GM18867 (cell line): ENCODE data around the gene SMG9.
"Not testable (repeated sequence)": the region's sequence is repeated elsewhere in the genome, so short reads cannot be mapped to it uniquely, and the experiment has no call there.

ENCODE experiments used
- ATAC-seq: cut with Tn5 transposase; IDR thresholded peaks from one replicate; pipeline ENCODE4 v1.9.1; 2021; ENCODE audit warnings: mild to moderate bottlenecking, moderate library complexity; ENCODE audit not compliant: unreplicated experiment

SMG9 gene

GRCh38 chr19:43780706-43781525 lies 26.2 kb upstream of the SMG9 start, which contains the start of gene KCNN4:
TSS of gene KCNN4 (minus strand) at chr19:43780973. CDS start at chr19:43780861, 112 bp downstream.
- ATAC-seq, result peak; percentile 40

- ATAC-seq, result no peak
Observed at GRCh38 chr19:43779820-43780219, 25.1 kb upstream of the SMG9 start.

GRCh38 chr19:43779147-43779819 lies 24.5 kb upstream of the SMG9 start:
- ATAC-seq, result no peak

GRCh38 chr19:43778651-43779050 lies 23.9 kb upstream of the SMG9 start:
- ATAC-seq, result no peak

GRCh38 chr19:43777163-43777695 lies 22.5 kb upstream of the SMG9 start:
- no peak for ATAC-seq

- no peak for ATAC-seq
Observed at GRCh38 chr19:43776286-43776685, 21.5 kb upstream of the SMG9 start.

- no peak for ATAC-seq
Observed at GRCh38 chr19:43775299-43775890, 20.6 kb upstream of the SMG9 start.

GRCh38 chr19:43774940-43775258 lies 20.1 kb upstream of the SMG9 start:
- not testable (repeated sequence) for ATAC-seq

GRCh38 chr19:43774103-43774939 lies 19.6 kb upstream of the SMG9 start:
- no peak for ATAC-seq

GRCh38 chr19:43773725-43774102 lies 19.0 kb upstream of the SMG9 start:
- ATAC-seq, result no peak

- ATAC-seq, result no peak
Observed at GRCh38 chr19:43769256-43769655, 14.5 kb upstream of the SMG9 start.

GRCh38 chr19:43768273-43769050 lies 13.7 kb upstream of the SMG9 start:
- ATAC-seq, result no peak

- ATAC-seq, result no peak
Observed at GRCh38 chr19:43767818-43768217, 13.1 kb upstream of the SMG9 start.

GRCh38 chr19:43767316-43767715 lies 12.6 kb upstream of the SMG9 start:
- ATAC-seq, result no peak

- no peak for ATAC-seq
Observed at GRCh38 chr19:43766755-43767043, 11.9 kb upstream of the SMG9 start.

GRCh38 chr19:43765109-43765876 lies 10.5 kb upstream of the SMG9 start:
- ATAC-seq, result peak; percentile 70

GRCh38 chr19:43764684-43765083 lies 9.9 kb upstream of the SMG9 start:
- ATAC-seq, result not testable (repeated sequence)

- ATAC-seq, result no peak
Observed at GRCh38 chr19:43763473-43763939, 8.7 kb upstream of the SMG9 start.

GRCh38 chr19:43762814-43763213 lies 8.1 kb upstream of the SMG9 start:
- ATAC-seq, result no peak
